ENCODE data around the gene DNAJB13. TPM values are rescaled to one million over a fixed set of nuclear protein-coding genes. Genes with fewer than 3 reads are reported as not detected.

The DNAJB13 gene
- total RNA-seq, 1 experiment from 2014 or later, result not detected

- Histone ChIP-seq H2BK5ac (ENCODE audit: insufficient read length, low read length) (no peak overlapping the region), H3K79me1 (ENCODE audit: insufficient read depth, low read depth, low read length, poor library complexity, severe bottlenecking) (no peaks in the 10 kb centered on the region), H4K20me1 (ENCODE audit: control insufficient read depth, insufficient read depth, insufficient read length) (no peaks in the 10 kb centered on the region), H2BK12ac (ENCODE audit: insufficient read length, low read depth, low read length) (no peak overlapping the region), H2BK120ac (ENCODE audit: low read depth, low read length, poor library complexity, severe bottlenecking) (no peak overlapping the region), H3K9me3 (ENCODE audit: control insufficient read depth, low read depth, low read length) (no peaks in the 10 kb centered on the region), H4K8ac (replicated peaks; ENCODE audit: insufficient read length, low read depth, low read length) (no peak overlapping the region), H3T11ph (ENCODE audit: low read length) (no peak overlapping the region), H3K4me2 (ENCODE audit: insufficient read depth, insufficient read length, low read length) (peak overlapping the region; percentile 62), H3K27ac (ENCODE audit: insufficient read length, low read depth, low read length) (no peak overlapping the region), H3K56ac (ENCODE audit: insufficient read length, low read depth, low read length) (no peak overlapping the region), H2AK5ac (ENCODE audit: insufficient read length, low read length) (no peak overlapping the region), H2AFZ (ENCODE audit: low read length) (peak overlapping the region; percentile 7), H3K23ac (ENCODE audit: insufficient read length, low read depth, low read length) (no peak overlapping the region), H3K79me2 (ENCODE audit: insufficient read depth, low read length) (0 out of 2 replicates have a peak, but pooled peaks cover 2% of the 10 kb centered on the region), H2BK15ac (ENCODE audit: low read depth, low read length) (no peak overlapping the region), H4K91ac (ENCODE audit: insufficient read length, low read depth, low read length) (no peak overlapping the region), H3K4ac (ENCODE audit: low read depth, low read length) (no peak overlapping the region), H3K4me1 (ENCODE audit: insufficient read depth, low read length) (no peaks in the 10 kb centered on the region; the same call in 1 of the 2 replicates), H3K9ac (ENCODE audit: extremely low read depth, insufficient read length, low read length) (peak overlapping the region; percentile 38), H3K23me2 (ENCODE audit: insufficient read length, low read depth, low read length, poor library complexity, severe bottlenecking) (peaks cover 11% of the 10 kb centered on the region), H3K14ac (ENCODE audit: insufficient read depth, low read length) (peak overlapping the region; percentile 41), H3K18ac (ENCODE audit: insufficient read length, low read depth, low read length) (peak overlapping the region; percentile 22), H4K5ac (ENCODE audit: insufficient read length, low read depth, low read length) (no peak overlapping the region), H2BK20ac (ENCODE audit: low read depth, low read length, poor library complexity, severe bottlenecking) (no peak overlapping the region), H3K27me3 (ENCODE audit: insufficient read depth, low read length) (no peaks in the 10 kb centered on the region)
- Mint-ChIP-seq H3K4me1 (peaks cover 31 to 41% of the 10 kb centered on the region in 2 experiments), H3K27ac (peak overlapping the region; percentile 98 to 100 (median 99)), H3K4me3 (peak overlapping the region; percentile 85 to 97), H3K27me3 (ENCODE audit: low read depth) (peaks cover 22% of the 10 kb centered on the region), H3K36me3 (ENCODE audit: insufficient read depth in 1 of 3, low read depth in 3 of 3) (peaks cover 23 to 33% (median 33%) of the 10 kb centered on the region in 3 experiments; a peak in 6 of 7 replicates), H3K9me3 (no peaks in the 10 kb centered on the region; a peak in 1 of 5 replicates)
- DNase-seq, result peak; percentile 97
- WGBS (ENCODE audit: extremely low coverage, insufficient read length, low lambda C conversion rate), result no CpG with 5 or more reads among the region's 56 CpGs
- TF ChIP-seq CTCF (conservative IDR thresholded peaks at IDR 0.05), result no peak
Measured at GRCh38 chr11:73982990-73983740, 32.3 kb downstream of the DNAJB13 start.

All from H9 (cell line).